ENCODE data around the gene ZBTB46. TPM values are rescaled to one million over a fixed set of nuclear protein-coding genes. Genes with fewer than 3 reads are reported as not detected.

Gene ZBTB46
- total RNA-seq, 1 experiment from 2014 or later, result 10.7 TPM

DNA sequence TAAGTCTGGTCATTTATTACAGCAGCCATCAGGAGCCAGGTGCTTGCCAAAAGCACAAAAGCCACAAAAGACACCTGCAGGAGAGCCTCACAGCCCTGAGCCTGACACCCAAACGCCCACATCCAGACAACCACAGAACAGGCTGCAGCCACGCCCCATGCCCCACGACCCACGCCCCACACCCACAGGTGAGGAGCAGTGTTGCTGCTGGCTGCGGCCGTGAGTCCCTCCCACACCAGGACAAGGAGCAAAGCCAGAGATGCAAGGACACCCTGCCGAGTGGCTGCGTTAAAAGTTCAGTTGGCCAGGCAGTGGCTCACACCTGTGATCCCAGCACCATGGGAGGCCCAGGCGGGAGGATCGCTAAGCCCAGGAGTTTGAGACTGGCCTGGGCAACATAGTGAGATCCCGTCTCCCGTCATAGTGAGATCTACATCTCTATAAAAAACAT is 48.5 kb downstream of the ZBTB46 start:
- TF ChIP-seq SIN3A (IDR thresholded peaks at IDR 0.05; ENCODE audit: low read depth), result no peak
- TF ChIP-seq EZH2phosphoT487 (IDR thresholded peaks at IDR 0.05; ENCODE audit: borderline replicate concordance), result no peak
- no peak for TF ChIP-seq ATF3 (IDR thresholded peaks at IDR 0.05)
- no peak for TF ChIP-seq YY1 (IDR thresholded peaks at IDR 0.05; ENCODE audit: extremely low read depth, insufficient replicate concordance, low read depth, low read length)
- TF ChIP-seq ZNF274 (IDR thresholded peaks at IDR 0.05; ENCODE audit: low read depth, low read length), result no peak
- TF ChIP-seq EZH2 (IDR thresholded peaks at IDR 0.05), result no peak
- no peak for TF ChIP-seq SRF (IDR thresholded peaks at IDR 0.05; ENCODE audit: low read depth)
- TF ChIP-seq, protein P1, sequence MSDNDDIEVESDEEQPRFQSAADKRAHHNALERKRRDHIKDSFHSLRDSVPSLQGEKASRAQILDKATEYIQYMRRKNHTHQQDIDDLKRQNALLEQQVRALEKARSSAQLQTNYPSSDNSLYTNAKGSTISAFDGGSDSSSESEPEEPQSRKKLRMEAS (IDR thresholded peaks at IDR 0.05), result no peak
- no peak for TF ChIP-seq ZFX (IDR thresholded peaks at IDR 0.05)
- no peak for TF ChIP-seq POLR2A (IDR thresholded peaks at IDR 0.05; ENCODE audit: borderline replicate concordance, extremely low read depth, insufficient read depth, insufficient read length)
- TF ChIP-seq JUND (IDR thresholded peaks at IDR 0.05), result no peak
- TF ChIP-seq RAD21 (IDR thresholded peaks at IDR 0.05; ENCODE audit: low read depth), result no peak
- no TSS peak for BruUV-seq (replicated peaks)
- Histone ChIP-seq H3K36me3 (ENCODE audit: control insufficient read depth in 1 of 2, insufficient read depth in 2 of 2, low read length in 2 of 2) (no peaks in the 10 kb centered on the region), H3K4me3 (replicated peaks in 1 of 2; ENCODE audit: low read depth in 1 of 2, low read length in 2 of 2) (no peak overlapping the region), H4K20me1 (ENCODE audit: insufficient read depth) (no peaks in the 10 kb centered on the region), H3K27me3 (ENCODE audit: insufficient read depth, low read length) (no peaks in the 10 kb centered on the region), H3K9me3 (ENCODE audit: control insufficient read depth in 1 of 2, insufficient read depth in 1 of 2, low read depth in 1 of 2, low read length in 2 of 2) (no peaks in the 10 kb centered on the region), H3K9ac (ENCODE audit: low read length) (peak overlapping the region; percentile 35), H3K4me2 (ENCODE audit: low read length) (peak overlapping the region; percentile 60), H3K27ac (ENCODE audit: low read depth, low read length) (peak overlapping the region; percentile 52), H2AFZ (ENCODE audit: low read depth, low read length, poor library complexity, severe bottlenecking) (no peak overlapping the region), H3K9me2 (ENCODE audit: insufficient read depth) (no peaks in the 10 kb centered on the region), H3K79me2 (ENCODE audit: insufficient read depth, low read length) (no peaks in the 10 kb centered on the region), H3K4me1 (ENCODE audit: control insufficient read depth in 1 of 2, insufficient read depth in 2 of 2, low read length in 2 of 2) (peaks cover 28 to 32% of the 10 kb centered on the region in 2 experiments)
- ATAC-seq, result no peak; the same call in 1 of the 2 replicates
- RAD21 ChIA-PET (ENCODE audit: low non-redundant PET in 1 of 2, low total read pairs in 2 of 2, uncharacterized antibody in 2 of 2, unreplicated experiment in 2 of 2), result no interaction called here
- CTCF ChIA-PET, result no interaction called here
- DNase-seq (ENCODE audit: low read depth, low spot score), result no peak
- POLR2A ChIA-PET, result no interaction called here
- intact Hi-C loops (cut with micrococcal nuclease), result loop anchor here (10.0 kb wide), 1 partner anchor 192 kb away; the partner anchor contains the start of gene SAMD10

DNA sequence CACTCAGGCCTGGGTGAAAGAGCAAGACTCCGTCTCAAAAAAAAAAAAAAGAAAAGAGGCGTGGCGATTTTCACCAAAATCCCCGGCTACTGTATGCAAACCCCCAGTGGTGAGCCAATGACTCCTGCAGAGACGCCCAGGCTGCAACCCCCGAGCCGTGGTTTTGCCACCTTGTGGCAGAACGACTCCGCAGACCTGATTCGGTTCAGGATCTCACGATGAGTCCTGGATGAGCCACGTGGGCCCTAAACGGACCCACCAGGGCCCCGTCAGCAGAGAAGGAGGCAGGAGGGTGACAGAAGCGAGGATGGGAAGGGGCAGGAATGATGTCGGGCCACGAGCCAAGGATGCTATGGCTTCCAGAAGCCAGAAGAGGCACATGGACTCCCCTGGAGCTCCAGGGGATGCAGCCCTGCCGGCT is 49.0 kb downstream of the ZBTB46 start:
- ChIA-PET POLR2A (no interaction called here), RAD21 (ENCODE audit: low non-redundant PET in 1 of 2, low total read pairs in 2 of 2, uncharacterized antibody in 2 of 2, unreplicated experiment in 2 of 2) (no interaction called here), CTCF (no interaction called here)
- H3K36me3 ChIP-seq (ENCODE audit: control insufficient read depth in 1 of 2, insufficient read depth in 2 of 2, low read length in 2 of 2), result no peaks in the 10 kb centered on the region
- H3K27ac ChIP-seq (ENCODE audit: low read depth, low read length), result peak overlapping the region; percentile 52
- no peak overlapping the region for H2AFZ ChIP-seq (ENCODE audit: low read depth, low read length, poor library complexity, severe bottlenecking)
- H3K4me2 ChIP-seq (ENCODE audit: low read length), result peak overlapping the region; percentile 60
- no peaks in the 10 kb centered on the region for H3K27me3 ChIP-seq (ENCODE audit: insufficient read depth, low read length)
- no peaks in the 10 kb centered on the region for H3K9me2 ChIP-seq (ENCODE audit: insufficient read depth)
- ATAC-seq (peak; percentile 88), DNase-seq (ENCODE audit: low read depth, low spot score) (peak; percentile 63)
- no peaks in the 10 kb centered on the region for H3K9me3 ChIP-seq (ENCODE audit: control insufficient read depth in 1 of 2, insufficient read depth in 1 of 2, low read depth in 1 of 2, low read length in 2 of 2)
- intact Hi-C loops (cut with micrococcal nuclease), result loop anchor here (10.0 kb wide), 1 partner anchor 193 kb away; the partner anchor contains the start of gene SAMD10
- H3K9ac ChIP-seq (ENCODE audit: low read length), result peak overlapping the region; percentile 35
- H3K4me3 ChIP-seq (replicated peaks in 1 of 2; ENCODE audit: low read depth in 1 of 2, low read length in 2 of 2), result no peak overlapping the region
- no peaks in the 10 kb centered on the region for H4K20me1 ChIP-seq (ENCODE audit: insufficient read depth)
- BruUV-seq (replicated peaks), result no TSS peak
- H3K79me2 ChIP-seq (ENCODE audit: insufficient read depth, low read length), result no peaks in the 10 kb centered on the region
- H3K4me1 ChIP-seq (ENCODE audit: control insufficient read depth in 1 of 2, insufficient read depth in 2 of 2, low read length in 2 of 2), result peaks cover 29 to 36% of the 10 kb centered on the region in 2 experiments
- TF ChIP-seq, protein P2, sequence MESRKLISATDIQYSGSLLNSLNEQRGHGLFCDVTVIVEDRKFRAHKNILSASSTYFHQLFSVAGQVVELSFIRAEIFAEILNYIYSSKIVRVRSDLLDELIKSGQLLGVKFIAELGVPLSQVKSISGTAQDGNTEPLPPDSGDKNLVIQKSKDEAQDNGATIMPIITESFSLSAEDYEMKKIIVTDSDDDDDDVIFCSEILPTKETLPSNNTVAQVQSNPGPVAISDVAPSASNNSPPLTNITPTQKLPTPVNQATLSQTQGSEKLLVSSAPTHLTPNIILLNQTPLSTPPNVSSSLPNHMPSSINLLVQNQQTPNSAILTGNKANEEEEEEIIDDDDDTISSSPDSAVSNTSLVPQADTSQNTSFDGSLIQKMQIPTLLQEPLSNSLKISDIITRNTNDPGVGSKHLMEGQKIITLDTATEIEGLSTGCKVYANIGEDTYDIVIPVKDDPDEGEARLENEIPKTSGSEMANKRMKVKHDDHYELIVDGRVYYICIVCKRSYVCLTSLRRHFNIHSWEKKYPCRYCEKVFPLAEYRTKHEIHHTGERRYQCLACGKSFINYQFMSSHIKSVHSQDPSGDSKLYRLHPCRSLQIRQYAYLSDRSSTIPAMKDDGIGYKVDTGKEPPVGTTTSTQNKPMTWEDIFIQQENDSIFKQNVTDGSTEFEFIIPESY (IDR thresholded peaks at IDR 0.05; ENCODE audit: extremely low read depth, insufficient replicate concordance, low read length), result no peak
- no peak for TF ChIP-seq EGR1 (IDR thresholded peaks at IDR 0.05; ENCODE audit: low read depth)
- peak; percentile 39 to 48 (median 46); a peak in 5 of 6 replicates for TF ChIP-seq CTCF (IDR thresholded peaks at IDR 0.05 in 2 of 3, conservative IDR thresholded peaks at IDR 0.05 in 1 of 3; ENCODE audit: borderline replicate concordance in 1 of 3, insufficient read depth in 1 of 3, low read depth in 2 of 3, low read length in 2 of 3)
- TF ChIP-seq RAD21 (IDR thresholded peaks at IDR 0.05; ENCODE audit: low read depth), result peak; percentile 40
- TF ChIP-seq POLR2AphosphoS5 (IDR thresholded peaks at IDR 0.05; ENCODE audit: low read depth, low read length), result no peak

Data from HCT116 (cell line).